HepG2 (cell line): Measurements from ENCODE around the gene SLC11A1. TPM values are rescaled to one million over a fixed set of nuclear protein-coding genes. Genes with fewer than 3 reads are reported as not detected.

Experiments
- ATF7 ChIP-seq, 2 experiments: fragments of 450-650 bp in 1 of 2; sonication (generic) in 1 of 2; formaldehyde crosslinking in 1 of 2; IDR thresholded peaks; 2 replicates each; pipeline versions ENCODE4 v1.4.0 to v1.6.1; 2016 to 2020; ENCODE audit warnings: antibody characterized with exemption in 1 of 2, mild to moderate bottlenecking in 1 of 2, missing genetic modification reagents in 1 of 2
- ERF ChIP-seq: IDR thresholded peaks from 2 replicates; pipeline ENCODE4 v1.6.1; 2018; ENCODE audit warnings: missing biosample characterization, missing genetic modification reagents
- FOXC1 ChIP-seq: sonication (generic); formaldehyde crosslinking; IDR thresholded peaks from 2 replicates; pipeline ENCODE4 v1.8.0; 2022; ENCODE audit warnings: mild to moderate bottlenecking, missing genetic modification reagents, borderline replicate concordance
- GPN1 ChIP-seq: sonication (generic); formaldehyde crosslinking; IDR thresholded peaks from 2 replicates; pipeline ENCODE4 v1.5.1; 2020; ENCODE audit warnings: missing genetic modification reagents, borderline replicate concordance
- HDAC1 ChIP-seq: sonication (generic); formaldehyde crosslinking; IDR thresholded peaks from 2 replicates; pipeline ENCODE4 v1.5.1; 2020; ENCODE audit warnings: mild to moderate bottlenecking, missing genetic modification reagents
- LCORL ChIP-seq, 2 experiments: fragments of 450-650 bp in 1 of 2; sonication (generic) in 1 of 2; formaldehyde crosslinking in 1 of 2; IDR thresholded peaks; 2 replicates each; pipeline versions ENCODE4 v1.5.0 to v1.6.1; 2017 to 2020; ENCODE audit warnings: antibody characterized with exemption in 1 of 2, missing genetic modification reagents in 1 of 2
- NFE2 ChIP-seq: sonication (generic); formaldehyde crosslinking; IDR thresholded peaks from 2 replicates; pipeline ENCODE4 v1.4.0; 2020; ENCODE audit warnings: missing genetic modification reagents
- PLRG1 ChIP-seq: fragments of 450-650 bp; conservative IDR thresholded peaks from 2 replicates; pipeline ENCODE4 v1.6.1; 2016
- RAD21 ChIP-seq: fragments of 450-650 bp; formaldehyde crosslinking; IDR thresholded peaks from 2 replicates; pipeline ENCODE4 v1.5.0; 2020; ENCODE audit warnings: mild to moderate bottlenecking
- TBP ChIP-seq: sonication (generic); formaldehyde crosslinking; IDR thresholded peaks from 2 replicates; pipeline ENCODE4 v1.5.0; 2020; ENCODE audit warnings: missing genetic modification reagents
- YEATS2 ChIP-seq: sonication (generic); formaldehyde crosslinking; IDR thresholded peaks from 2 replicates; pipeline ENCODE4 v1.4.0; 2020; ENCODE audit warnings: missing genetic modification reagents, borderline replicate concordance
- ZBTB7A ChIP-seq: sonication (generic); formaldehyde crosslinking; IDR thresholded peaks from 2 replicates; pipeline ENCODE4 v1.8.0; 2022; ENCODE audit warnings: mild to moderate bottlenecking, missing genetic modification reagents
- ZC3H4 ChIP-seq: sonication (generic); formaldehyde crosslinking; IDR thresholded peaks from 2 replicates; pipeline ENCODE4 v1.4.0; 2020; ENCODE audit warnings: missing genetic modification reagents, borderline replicate concordance
- ZKSCAN1 ChIP-seq: fragments of 150-350 bp; IDR thresholded peaks from 2 replicates; pipeline ENCODE4 v1.6.1; 2014; ENCODE audit warnings: low read length
- ZKSCAN8 ChIP-seq: IDR thresholded peaks from 2 replicates; pipeline ENCODE4 v1.6.1; 2016; ENCODE audit warnings: borderline replicate concordance, missing genetic modification reagents, missing compliant biosample characterization
- ZNF224 ChIP-seq: sonication (generic); formaldehyde crosslinking; IDR thresholded peaks from 2 replicates; pipeline ENCODE4 v1.5.0; 2020; ENCODE audit warnings: mild to moderate bottlenecking, missing genetic modification reagents
- ZNF589 ChIP-seq: sonication (generic); formaldehyde crosslinking; conservative IDR thresholded peaks from 2 replicates; pipeline ENCODE4 v1.8.0; 2022; ENCODE audit warnings: mild to moderate bottlenecking, moderate library complexity, missing genetic modification reagents
- ZNF615 ChIP-seq: sonication (generic); formaldehyde crosslinking; IDR thresholded peaks from 2 replicates; pipeline ENCODE4 v1.5.0; 2020; ENCODE audit warnings: mild to moderate bottlenecking, missing genetic modification reagents, borderline replicate concordance
- polyA plus RNA-seq, 8 experiments: library from polyadenylated mRNA; depleted of rRNA in 3 of 8; stranded (reverse) in 7 of 8; unstranded in 1 of 8; fragments of >200 nt; fragmentation: Illumina TruSeq in 4 of 8; extraction: Trizol in 4 of 8; gene quantifications; 2 replicates each; pipeline versions ENCODE4 v1.2.1 to v1.2.3, GENCODE V29; 2011 to 2016; ENCODE audit warnings: low read depth in 4 of 8, missing spikeins in 1 of 8, mixed read lengths in 1 of 8; ENCODE audit not compliant: insufficient read depth in 1 of 8
- total RNA-seq, 5 experiments: library from RNA; depleted of rRNA; stranded (reverse); fragments of >200 nt; fragmentation: Illumina TruSeq; extraction: Trizol; gene quantifications; 2 replicates each; pipeline ENCODE4 v1.2.3, GENCODE V29; 2016; ENCODE audit warnings: low read depth in 1 of 5
- TF ChIP-seq, protein P1 (sequence below): sonication (generic); formaldehyde crosslinking; IDR thresholded peaks from 2 replicates; pipeline ENCODE4 v1.5.0; 2020; ENCODE audit warnings: mild to moderate bottlenecking, missing genetic modification reagents
- TF ChIP-seq, protein P2 (sequence below): sonication (generic); formaldehyde crosslinking; IDR thresholded peaks from 2 replicates; pipeline ENCODE4 v1.8.1; 2022; ENCODE audit warnings: mild to moderate bottlenecking, missing genetic modification reagents
- TF ChIP-seq, protein P3 (sequence below): IDR thresholded peaks from 2 replicates; pipeline ENCODE4 v1.6.1; 2016; ENCODE audit warnings: mild to moderate bottlenecking
- TF ChIP-seq, protein P4 (sequence below): sonication (generic); formaldehyde crosslinking; IDR thresholded peaks from 2 replicates; pipeline ENCODE4 v1.5.1; 2020; ENCODE audit warnings: mild to moderate bottlenecking, missing genetic modification reagents, moderate library complexity
- TF ChIP-seq, protein P5 (sequence below): sonication (generic); formaldehyde crosslinking; IDR thresholded peaks from 2 replicates; pipeline ENCODE4 v1.5.0; 2020; ENCODE audit warnings: mild to moderate bottlenecking, missing genetic modification reagents

Gene SLC11A1
- total and polyA plus RNA-seq, 2 of the 13 experiments (the other 11 are each of a cell fraction or from before 2014, with no cell fraction given) = 0.33 to 2.3 TPM

DNA sequence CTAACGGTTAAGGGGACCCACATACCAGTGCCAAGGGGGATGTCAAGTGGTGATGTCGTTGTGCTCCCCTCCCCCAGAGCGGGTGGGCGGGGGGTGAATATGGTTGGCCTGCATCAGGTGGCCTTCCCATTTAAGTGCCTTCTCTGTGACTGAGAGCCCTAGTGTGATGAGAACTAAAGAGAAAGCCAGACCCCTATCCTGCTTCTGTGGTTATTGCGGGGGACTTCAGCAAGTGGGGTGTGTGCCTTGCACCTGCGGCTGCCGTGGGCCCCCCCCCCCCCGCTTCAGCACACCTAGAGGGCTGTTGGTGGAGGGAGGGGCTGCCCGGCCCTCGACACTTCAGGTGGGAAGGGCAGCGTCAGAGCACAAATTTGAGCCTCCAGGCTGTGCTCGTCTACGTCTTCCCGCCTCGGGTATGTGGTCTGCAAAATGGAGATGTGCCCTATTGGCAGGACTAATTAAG is 23.7 kb downstream of the SLC11A1 start (continued):
- TF ChIP-seq, protein P1, sequence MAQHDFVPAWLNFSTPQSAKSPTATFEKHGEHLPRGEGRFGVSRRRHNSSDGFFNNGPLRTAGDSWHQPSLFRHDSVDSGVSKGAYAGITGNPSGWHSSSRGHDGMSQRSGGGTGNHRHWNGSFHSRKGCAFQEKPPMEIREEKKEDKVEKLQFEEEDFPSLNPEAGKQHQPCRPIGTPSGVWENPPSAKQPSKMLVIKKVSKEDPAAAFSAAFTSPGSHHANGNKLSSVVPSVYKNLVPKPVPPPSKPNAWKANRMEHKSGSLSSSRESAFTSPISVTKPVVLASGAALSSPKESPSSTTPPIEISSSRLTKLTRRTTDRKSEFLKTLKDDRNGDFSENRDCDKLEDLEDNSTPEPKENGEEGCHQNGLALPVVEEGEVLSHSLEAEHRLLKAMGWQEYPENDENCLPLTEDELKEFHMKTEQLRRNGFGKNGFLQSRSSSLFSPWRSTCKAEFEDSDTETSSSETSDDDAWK (CRISPR knock-in tag) = no peak
- TF ChIP-seq ZBTB7A (CRISPR knock-in tag) = no peak; the same call in none of the 2 replicates
- peak; percentile 56; the same call in 1 of the 2 replicates for TF ChIP-seq ZC3H4 (CRISPR knock-in tag)
- TF ChIP-seq PLRG1 = no peak
- no peak for TF ChIP-seq ZNF224
- no peak; the same call in 1 of the 2 replicates for TF ChIP-seq RAD21
- TF ChIP-seq YEATS2 = no peak
- no peak for TF ChIP-seq LCORL (IDR thresholded peaks at IDR 0.05)
- peak; percentile 75 for TF ChIP-seq LCORL (CRISPR knock-in tag; IDR thresholded peaks at IDR 0.05)
- TF ChIP-seq FOXC1 = peak; percentile 50
- TF ChIP-seq, protein P2, sequence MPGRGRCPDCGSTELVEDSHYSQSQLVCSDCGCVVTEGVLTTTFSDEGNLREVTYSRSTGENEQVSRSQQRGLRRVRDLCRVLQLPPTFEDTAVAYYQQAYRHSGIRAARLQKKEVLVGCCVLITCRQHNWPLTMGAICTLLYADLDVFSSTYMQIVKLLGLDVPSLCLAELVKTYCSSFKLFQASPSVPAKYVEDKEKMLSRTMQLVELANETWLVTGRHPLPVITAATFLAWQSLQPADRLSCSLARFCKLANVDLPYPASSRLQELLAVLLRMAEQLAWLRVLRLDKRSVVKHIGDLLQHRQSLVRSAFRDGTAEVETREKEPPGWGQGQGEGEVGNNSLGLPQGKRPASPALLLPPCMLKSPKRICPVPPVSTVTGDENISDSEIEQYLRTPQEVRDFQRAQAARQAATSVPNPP (CRISPR knock-in tag) = peak; percentile 55; the same call in 1 of the 2 replicates
- no peak for TF ChIP-seq NFE2 (CRISPR knock-in tag)
- TF ChIP-seq ATF7 (IDR thresholded peaks at IDR 0.05) = no peak
- peak; percentile 79 for TF ChIP-seq ATF7 (CRISPR knock-in tag; IDR thresholded peaks at IDR 0.05)
- TF ChIP-seq, protein P3, sequence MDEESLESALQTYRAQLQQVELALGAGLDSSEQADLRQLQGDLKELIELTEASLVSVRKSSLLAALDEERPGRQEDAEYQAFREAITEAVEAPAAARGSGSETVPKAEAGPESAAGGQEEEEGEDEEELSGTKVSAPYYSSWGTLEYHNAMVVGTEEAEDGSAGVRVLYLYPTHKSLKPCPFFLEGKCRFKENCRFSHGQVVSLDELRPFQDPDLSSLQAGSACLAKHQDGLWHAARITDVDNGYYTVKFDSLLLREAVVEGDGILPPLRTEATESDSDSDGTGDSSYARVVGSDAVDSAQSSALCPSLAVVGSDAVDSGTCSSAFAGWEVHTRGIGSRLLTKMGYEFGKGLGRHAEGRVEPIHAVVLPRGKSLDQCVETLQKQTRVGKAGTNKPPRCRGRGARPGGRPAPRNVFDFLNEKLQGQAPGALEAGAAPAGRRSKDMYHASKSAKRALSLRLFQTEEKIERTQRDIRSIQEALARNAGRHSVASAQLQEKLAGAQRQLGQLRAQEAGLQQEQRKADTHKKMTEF = 0 out of 2 replicates have a peak, but pooled peaks have one; percentile 18
- no peak; the same call in 1 of the 2 replicates for TF ChIP-seq ZKSCAN8 (CRISPR knock-in tag)
- TF ChIP-seq ERF = no peak
- TF ChIP-seq HDAC1 (CRISPR knock-in tag) = peak; percentile 50; the same call in 1 of the 2 replicates
- TF ChIP-seq TBP (CRISPR knock-in tag) = 0 out of 2 replicates have a peak, but pooled peaks have one; percentile 29
- 0 out of 2 replicates have a peak, but pooled peaks have one; percentile 15 for TF ChIP-seq ZNF589 (CRISPR knock-in tag)
- peak; percentile 3; the same call in 1 of the 2 replicates for TF ChIP-seq ZKSCAN1
- TF ChIP-seq, protein P4, sequence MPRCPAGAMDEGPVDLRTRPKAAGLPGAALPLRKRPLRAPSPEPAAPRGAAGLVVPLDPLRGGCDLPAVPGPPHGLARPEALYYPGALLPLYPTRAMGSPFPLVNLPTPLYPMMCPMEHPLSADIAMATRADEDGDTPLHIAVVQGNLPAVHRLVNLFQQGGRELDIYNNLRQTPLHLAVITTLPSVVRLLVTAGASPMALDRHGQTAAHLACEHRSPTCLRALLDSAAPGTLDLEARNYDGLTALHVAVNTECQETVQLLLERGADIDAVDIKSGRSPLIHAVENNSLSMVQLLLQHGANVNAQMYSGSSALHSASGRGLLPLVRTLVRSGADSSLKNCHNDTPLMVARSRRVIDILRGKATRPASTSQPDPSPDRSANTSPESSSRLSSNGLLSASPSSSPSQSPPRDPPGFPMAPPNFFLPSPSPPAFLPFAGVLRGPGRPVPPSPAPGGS = peak; percentile 84; the same call in 1 of the 2 replicates
- TF ChIP-seq GPN1 (CRISPR knock-in tag) = no peak
- TF ChIP-seq, protein P5, sequence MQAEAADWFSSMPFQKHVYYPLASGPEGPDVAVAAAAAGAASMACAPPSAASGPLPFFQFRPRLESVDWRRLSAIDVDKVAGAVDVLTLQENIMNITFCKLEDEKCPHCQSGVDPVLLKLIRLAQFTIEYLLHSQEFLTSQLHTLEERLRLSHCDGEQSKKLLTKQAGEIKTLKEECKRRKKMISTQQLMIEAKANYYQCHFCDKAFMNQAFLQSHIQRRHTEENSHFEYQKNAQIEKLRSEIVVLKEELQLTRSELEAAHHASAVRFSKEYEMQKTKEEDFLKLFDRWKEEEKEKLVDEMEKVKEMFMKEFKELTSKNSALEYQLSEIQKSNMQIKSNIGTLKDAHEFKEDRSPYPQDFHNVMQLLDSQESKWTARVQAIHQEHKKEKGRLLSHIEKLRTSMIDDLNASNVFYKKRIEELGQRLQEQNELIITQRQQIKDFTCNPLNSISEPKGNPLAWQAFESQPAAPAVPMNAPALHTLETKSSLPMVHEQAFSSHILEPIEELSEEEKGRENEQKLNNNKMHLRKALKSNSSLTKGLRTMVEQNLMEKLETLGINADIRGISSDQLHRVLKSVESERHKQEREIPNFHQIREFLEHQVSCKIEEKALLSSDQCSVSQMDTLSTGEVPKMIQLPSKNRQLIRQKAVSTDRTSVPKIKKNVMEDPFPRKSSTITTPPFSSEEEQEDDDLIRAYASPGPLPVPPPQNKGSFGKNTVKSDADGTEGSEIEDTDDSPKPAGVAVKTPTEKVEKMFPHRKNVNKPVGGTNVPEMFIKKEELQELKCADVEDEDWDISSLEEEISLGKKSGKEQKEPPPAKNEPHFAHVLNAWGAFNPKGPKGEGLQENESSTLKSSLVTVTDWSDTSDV (CRISPR knock-in tag) = no peak
- peak; percentile 67; the same call in 1 of the 2 replicates for TF ChIP-seq ZNF615 (CRISPR knock-in tag)
